CD4-positive, alpha-beta T cell treated with Interleukin-12 subunit alpha and Interleukin-12 subunit beta, for 1 hour (primary cell): Measurements from ENCODE around the gene JUND.
A peak's percentile ranks its signal among the peaks of the same experiment; 100 is the strongest.
"Not testable (repeated sequence)": the region's sequence is repeated elsewhere in the genome, so short reads cannot be mapped to it uniquely, and the experiment has no call there.

ENCODE experiments used
- DNase-seq: peaks from one replicate; pipeline ENCODE4 v3.0.0-alpha.2; 2020

Gene JUND

GRCh38 chr19:18281082-18282020 lies at the start of gene JUND:
Gene JUND, minus strand, starts transcription at chr19:18281622. Its CDS starts 138 bp downstream, at chr19:18281484.
- peak; percentile 99 for DNase-seq

- no peak for DNase-seq
Measured at GRCh38 chr19:18330868-18331267, 49.4 kb upstream of the JUND start.

GRCh38 chr19:18329035-18329376 lies 47.6 kb upstream of the JUND start:
- no peak for DNase-seq

- DNase-seq: peak; percentile 94
Measured at GRCh38 chr19:18328340-18329034, 47.1 kb upstream of the JUND start.

- no peak for DNase-seq
Measured at GRCh38 chr19:18326772-18327171, 45.4 kb upstream of the JUND start.

- DNase-seq: not testable (repeated sequence)
Measured at GRCh38 chr19:18324373-18324731, 42.9 kb upstream of the JUND start.

- DNase-seq: peak; percentile 100
Measured at GRCh38 chr19:18322759-18323460, 41.5 kb upstream of the JUND start, which contains the start of gene LSM4. Gene LSM4, minus strand, starts transcription at chr19:18323076. Its CDS starts 56 bp downstream, at chr19:18323020.

GRCh38 chr19:18322318-18322758 lies 40.9 kb upstream of the JUND start:
- DNase-seq: no peak

GRCh38 chr19:18321734-18322102 lies 40.3 kb upstream of the JUND start:
- no peak for DNase-seq

GRCh38 chr19:18320865-18321733 lies 39.7 kb upstream of the JUND start:
- DNase-seq: no peak

- no peak for DNase-seq
Measured at GRCh38 chr19:18319591-18320135, 38.2 kb upstream of the JUND start.

GRCh38 chr19:18317961-18318800 lies 36.8 kb upstream of the JUND start:
- peak; percentile 68 for DNase-seq

- DNase-seq: no peak
Measured at GRCh38 chr19:18313398-18313797, 32.0 kb upstream of the JUND start.

- no peak for DNase-seq
Measured at GRCh38 chr19:18312092-18312534, 30.7 kb upstream of the JUND start.

- DNase-seq: no peak
Measured at GRCh38 chr19:18311502-18312091, 30.2 kb upstream of the JUND start.

GRCh38 chr19:18310966-18311365 lies 29.5 kb upstream of the JUND start:
- DNase-seq: no peak

- no peak for DNase-seq
Measured at GRCh38 chr19:18310118-18310909, 28.9 kb upstream of the JUND start.

GRCh38 chr19:18309525-18310064 lies 28.2 kb upstream of the JUND start:
- no peak for DNase-seq

- DNase-seq: no peak
Measured at GRCh38 chr19:18308948-18309325, 27.5 kb upstream of the JUND start.
